IMR-90 (cell line): ENCODE measurements around the gene THSD1.

ENCODE experiments used
- BHLHE40 ChIP-seq: fragments of 150-350 bp; IDR thresholded peaks from 2 replicates; pipeline ENCODE4 v1.6.1; 2016; ENCODE audit warnings: mild to moderate bottlenecking, low read depth, low read length
- CEBPB ChIP-seq: IDR thresholded peaks from 2 replicates; pipeline ENCODE4 v1.6.1; 2012; ENCODE audit warnings: low read depth, low read length, improper control_type of control experiment
- POLR2A ChIP-seq: IDR thresholded peaks from 2 replicates; pipeline ENCODE4 v1.6.1; 2012; ENCODE audit warnings: mild to moderate bottlenecking, low read depth, low read length
- RAD21 ChIP-seq: IDR thresholded peaks from 2 replicates; pipeline ENCODE4 v1.6.1; 2012; ENCODE audit warnings: low read length, improper control_type of control experiment
- RCOR1 ChIP-seq: IDR thresholded peaks from 2 replicates; pipeline ENCODE4 v1.6.1; 2012; ENCODE audit warnings: mild to moderate bottlenecking, low read length, improper control_type of control experiment; ENCODE audit not compliant: insufficient replicate concordance
- SMC3 ChIP-seq: fragments of 150-350 bp; IDR thresholded peaks from 2 replicates; pipeline ENCODE4 v1.6.1; 2016; ENCODE audit warnings: low read depth, mild to moderate bottlenecking, antibody characterized with exemption, low read length, moderate library complexity
- TF ChIP-seq, protein P1 (sequence below): conservative IDR thresholded peaks from 2 replicates; pipeline ENCODE4 v1.5.1; 2012; ENCODE audit warnings: mild to moderate bottlenecking, low read depth, low read length, improper control_type of control experiment
- TF ChIP-seq, protein P2 (sequence below): fragments of 150-350 bp; IDR thresholded peaks from 2 replicates; pipeline ENCODE4 v1.6.1; 2017; ENCODE audit warnings: mild to moderate bottlenecking, antibody characterized with exemption, low read length, low read depth

GRCh38 chr13:52345631-52346251 is 60.2 kb downstream of the THSD1 start:
- TF ChIP-seq POLR2A (no peak), RAD21 (no peak), SMC3 (no peak), BHLHE40 (no peak), RCOR1 (no peak), CEBPB (no peak)
- TF ChIP-seq, protein P1, sequence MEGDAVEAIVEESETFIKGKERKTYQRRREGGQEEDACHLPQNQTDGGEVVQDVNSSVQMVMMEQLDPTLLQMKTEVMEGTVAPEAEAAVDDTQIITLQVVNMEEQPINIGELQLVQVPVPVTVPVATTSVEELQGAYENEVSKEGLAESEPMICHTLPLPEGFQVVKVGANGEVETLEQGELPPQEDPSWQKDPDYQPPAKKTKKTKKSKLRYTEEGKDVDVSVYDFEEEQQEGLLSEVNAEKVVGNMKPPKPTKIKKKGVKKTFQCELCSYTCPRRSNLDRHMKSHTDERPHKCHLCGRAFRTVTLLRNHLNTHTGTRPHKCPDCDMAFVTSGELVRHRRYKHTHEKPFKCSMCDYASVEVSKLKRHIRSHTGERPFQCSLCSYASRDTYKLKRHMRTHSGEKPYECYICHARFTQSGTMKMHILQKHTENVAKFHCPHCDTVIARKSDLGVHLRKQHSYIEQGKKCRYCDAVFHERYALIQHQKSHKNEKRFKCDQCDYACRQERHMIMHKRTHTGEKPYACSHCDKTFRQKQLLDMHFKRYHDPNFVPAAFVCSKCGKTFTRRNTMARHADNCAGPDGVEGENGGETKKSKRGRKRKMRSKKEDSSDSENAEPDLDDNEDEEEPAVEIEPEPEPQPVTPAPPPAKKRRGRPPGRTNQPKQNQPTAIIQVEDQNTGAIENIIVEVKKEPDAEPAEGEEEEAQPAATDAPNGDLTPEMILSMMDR, result no peak
- TF ChIP-seq, protein P2, sequence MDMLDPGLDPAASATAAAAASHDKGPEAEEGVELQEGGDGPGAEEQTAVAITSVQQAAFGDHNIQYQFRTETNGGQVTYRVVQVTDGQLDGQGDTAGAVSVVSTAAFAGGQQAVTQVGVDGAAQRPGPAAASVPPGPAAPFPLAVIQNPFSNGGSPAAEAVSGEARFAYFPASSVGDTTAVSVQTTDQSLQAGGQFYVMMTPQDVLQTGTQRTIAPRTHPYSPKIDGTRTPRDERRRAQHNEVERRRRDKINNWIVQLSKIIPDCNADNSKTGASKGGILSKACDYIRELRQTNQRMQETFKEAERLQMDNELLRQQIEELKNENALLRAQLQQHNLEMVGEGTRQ, result no peak
